ENCODE measurements around the gene CDSN. TPM values are rescaled to one million over a fixed set of nuclear protein-coding genes. Genes with fewer than 3 reads are reported as not detected.
"Not testable (repeated sequence)": the region's sequence is repeated elsewhere in the genome, so short reads cannot be mapped to it uniquely, and the experiment has no call there.

The CDSN gene
- total RNA-seq, 4 donors from 2014 or later = 0.13 TPM; not detected in 3

GRCh38 chr6:31068669-31069340, 51.4 kb downstream of the CDSN start:
- DNase-seq = peak; percentile 18
- 41 to 60% methylated on average over 12 to 13 of the region's 13 CpGs for WGBS, 2 donors
- Histone ChIP-seq H3K27me3 (no peaks in the 10 kb centered on the region), H3K9me3 (no peaks in the 10 kb centered on the region), H3K36me3 (no peaks in the 10 kb centered on the region), H3K4me3 (no peak overlapping the region), H3K4me1 (peaks cover 0 to 71% (median 10%) of the 10 kb centered on the region in 3 donors), H3K27ac (peak overlapping the region in 2 of 4 donors; percentile 30 to 57)
- TF ChIP-seq POLR2A (IDR thresholded peaks at IDR 0.05) = no peak
- TF ChIP-seq, protein P1, sequence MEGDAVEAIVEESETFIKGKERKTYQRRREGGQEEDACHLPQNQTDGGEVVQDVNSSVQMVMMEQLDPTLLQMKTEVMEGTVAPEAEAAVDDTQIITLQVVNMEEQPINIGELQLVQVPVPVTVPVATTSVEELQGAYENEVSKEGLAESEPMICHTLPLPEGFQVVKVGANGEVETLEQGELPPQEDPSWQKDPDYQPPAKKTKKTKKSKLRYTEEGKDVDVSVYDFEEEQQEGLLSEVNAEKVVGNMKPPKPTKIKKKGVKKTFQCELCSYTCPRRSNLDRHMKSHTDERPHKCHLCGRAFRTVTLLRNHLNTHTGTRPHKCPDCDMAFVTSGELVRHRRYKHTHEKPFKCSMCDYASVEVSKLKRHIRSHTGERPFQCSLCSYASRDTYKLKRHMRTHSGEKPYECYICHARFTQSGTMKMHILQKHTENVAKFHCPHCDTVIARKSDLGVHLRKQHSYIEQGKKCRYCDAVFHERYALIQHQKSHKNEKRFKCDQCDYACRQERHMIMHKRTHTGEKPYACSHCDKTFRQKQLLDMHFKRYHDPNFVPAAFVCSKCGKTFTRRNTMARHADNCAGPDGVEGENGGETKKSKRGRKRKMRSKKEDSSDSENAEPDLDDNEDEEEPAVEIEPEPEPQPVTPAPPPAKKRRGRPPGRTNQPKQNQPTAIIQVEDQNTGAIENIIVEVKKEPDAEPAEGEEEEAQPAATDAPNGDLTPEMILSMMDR (IDR thresholded peaks at IDR 0.05) = peak; percentile 78 to 93 (median 82)
- intact Hi-C loops (cut with DNase I) = loop anchor here (2.0 kb wide), 1 partner anchor 154 kb away; the partner anchor contains the start of gene VARS2

GRCh38 chr6:31067891-31068668, 52.2 kb downstream of the CDSN start:
- not testable (repeated sequence) for H3K9me3 ChIP-seq, H3K36me3 ChIP-seq, DNase-seq, H3K27me3 ChIP-seq
- intact Hi-C loops (cut with DNase I) = loop anchor here (2.0 kb wide), 1 partner anchor 153 kb away; the partner anchor contains the start of gene VARS2
- peaks cover 0 to 74% (median 10%) of the 10 kb centered on the region in 3 donors for H3K4me1 ChIP-seq
- peak overlapping the region in 1 of 4 donors; percentile 13 for H3K4me3 ChIP-seq
- 65 to 76% methylated on average over 3 to 4 of the region's 11 CpGs for whole genome bisulfite sequencing, 2 donors
- peak overlapping the region in 3 of 4 donors; percentile 30 to 57 (median 43) for H3K27ac ChIP-seq

GRCh38 chr6:31067028-31067427, 53.2 kb downstream of the CDSN start:
- DNase-seq; H3K9me3 ChIP-seq; H3K27me3 ChIP-seq; H3K36me3 ChIP-seq; H3K4me3 ChIP-seq; intact Hi-C loops (cut with DNase I): not testable (repeated sequence)
- Histone ChIP-seq H3K4me1 (peaks cover 0 to 74% (median 3%) of the 10 kb centered on the region in 3 donors), H3K27ac (peak overlapping the region in 2 of 4 donors; percentile 43 to 57)
- WGBS, 2 donors = 88% methylated on average over 5 of the region's 32 CpGs; no CpG with 5 or more reads in 1 of the 2 donors

GRCh38 chr6:31065556-31065955, 54.7 kb downstream of the CDSN start:
- Histone ChIP-seq H3K27ac (peak overlapping the region in 2 of 4 donors; percentile 51 to 77), H3K36me3 (no peaks in the 10 kb centered on the region), H3K4me1 (peaks cover 0 to 69% (median 3%) of the 10 kb centered on the region in 3 donors), H3K9me3 (no peaks in the 10 kb centered on the region), H3K4me3 (no peak overlapping the region), H3K27me3 (peaks cover 0 to 5% (median 0%) of the 10 kb centered on the region in 4 donors)
- DNase-seq = no peak
- intact Hi-C loops (cut with DNase I) = no loop called here
- 64 to 92% methylated on average over 2 of the region's 2 CpGs for WGBS, 2 donors
- TF ChIP-seq POLR2A (IDR thresholded peaks at IDR 0.05) = no peak
- TF ChIP-seq, protein P1 (IDR thresholded peaks at IDR 0.05) = no peak

Small RNA genes within 50 kb of the gene (small RNA-seq; reads per million reads assigned to genes)
- 0 reads per million in 4 donors for gene POLR2LP1
- 0 reads per million in 4 donors for gene RNU6-1133P

Other genes with a start within 250 kb of the CDSN start
- gene DDR1, start 235.9 kb downstream of the CDSN start, total RNA-seq = 100 to 1,000 TPM; 131 to 261 (median 140) TPM
- 10 to 100 TPM; 10.3 to 26.7 (median 12.4) TPM for gene GTF2H4, start 212.2 kb downstream of the CDSN start, total RNA-seq
- 10 to 100 TPM; 23.5 to 61.9 (median 33.0) TPM for gene VARS2, start 206.2 kb downstream of the CDSN start, total RNA-seq
- gene SFTA2, start 188.3 kb downstream of the CDSN start, total RNA-seq = 10 to 100 TPM in 1 of 4 donors, 1 to 10 TPM in 3; 2.0 to 31.7 (median 6.4) TPM
- 1 to 10 TPM in 2 of 4 donors, under 1 TPM in 2; 0.21 to 8.3 (median 2.4) TPM for gene MUCL3, start 179.5 kb downstream of the CDSN start, total RNA-seq
- gene MUC21, start 136.7 kb downstream of the CDSN start, total RNA-seq = 100 to 1,000 TPM; 219 to 945 (median 271) TPM
- 10 to 100 TPM in 1 of 4 donors, 1 to 10 TPM in 3; 4.1 to 10.1 (median 7.6) TPM for gene MUC22, start 110.0 kb downstream of the CDSN start, total RNA-seq
- 1 to 10 TPM in 1 of 4 donors, not detected in 3; 1.6 TPM for gene C6orf15, start 7.9 kb downstream of the CDSN start, total RNA-seq
- 1 to 10 TPM in 3 of 4 donors, under 1 TPM in 1; 0.06 to 2.7 (median 1.2) TPM for gene PSORS1C1, start 5.6 kb downstream of the CDSN start, total RNA-seq
- gene PSORS1C2, start 18.6 kb upstream of the CDSN start, total RNA-seq = under 1 TPM in 1 of 4 donors, not detected in 3; 0.91 TPM
- 10 to 100 TPM; 11.9 to 21.1 (median 16.2) TPM for gene CCHCR1, start 37.4 kb upstream of the CDSN start, total RNA-seq
- gene TCF19, start 38.1 kb upstream of the CDSN start, total RNA-seq = 10 to 100 TPM; 12.2 to 17.2 (median 16.6) TPM
- 1 to 10 TPM in 3 of 4 donors, under 1 TPM in 1; 0.92 to 5.5 (median 3.3) TPM for gene POU5F1, start 50.2 kb upstream of the CDSN start, total RNA-seq
- 100 to 1,000 TPM; 128 to 659 (median 229) TPM for gene HLA-C, start 151.6 kb upstream of the CDSN start, total RNA-seq
- 1,000 to 10,000 TPM in 1 of 4 donors, 100 to 1,000 TPM in 3; 193 to 1,414 (median 554) TPM for gene HLA-B, start 236.7 kb upstream of the CDSN start, total RNA-seq

Measured in esophagus squamous epithelium (tissue), 5 donors.